Lower leg skin (tissue), 4 donors: Measurements from ENCODE around the gene SSTR1. TPM values are rescaled to one million over a fixed set of nuclear protein-coding genes. Genes with fewer than 3 reads are reported as not detected.
"Not testable (repeated sequence)": the region's sequence is repeated elsewhere in the genome, so short reads cannot be mapped to it uniquely, and the experiment has no call there.

Experiments
- DNase-seq, 2 donors: peaks; one replicate each; pipeline ENCODE4 v3.0.0-alpha.2; 2019; ENCODE audit warnings: low spot score in 2 of 2
- H3K4me3 ChIP-seq: fragments of 200-600 bp; sonication (generic); 2 replicates; pipeline ENCODE4 v1.5.1; 2017; ENCODE audit warnings: mild to moderate bottlenecking, low read depth; ENCODE audit not compliant: poor library complexity, severe bottlenecking
- POLR2A ChIP-seq, 2 donors: fragments of 450-650 bp; IDR thresholded peaks; one replicate each; pipeline ENCODE4 v1.6.1; 2016 to 2017; ENCODE audit warnings: antibody characterized with exemption in 2 of 2, mild to moderate bottlenecking in 1 of 2, moderate library complexity in 1 of 2
- WGBS, 2 donors: methylation state at CpG; one replicate each; pipeline ENCODE4 v1.1.5; 2018; 5-methylcytosine and 5-hydroxymethylcytosine counted together
- intact Hi-C: fragments of 100-400 bp; cut with DNase I; formaldehyde crosslinking; loops from one replicate; pipeline ENCODE4 v1.15.0; 2023; ENCODE audit warnings: low total_unique reads
- total RNA-seq, 4 donors: library from RNA; depleted of rRNA; stranded (reverse); fragments of >200 nt; gene quantifications; one replicate each; pipeline ENCODE4 v1.1.0, GENCODE V29; 2016
- TF ChIP-seq, protein P1 (sequence below), 3 donors: fragments of 450-650 bp; IDR thresholded peaks; one replicate each; pipeline ENCODE4 v1.5.1; 2016; ENCODE audit warnings: antibody characterized with exemption in 3 of 3, mild to moderate bottlenecking in 3 of 3, moderate library complexity in 2 of 3

The SSTR1 gene
- total RNA-seq, 4 donors from 2014 or later, result 0.07 to 1.2 (median 0.49) TPM

GRCh38 chr14:38189930-38190726 is 17.6 kb upstream of the SSTR1 start:
- H3K4me3 ChIP-seq, result no peak overlapping the region
- no peak for DNase-seq
- 87 to 92% methylated on average over 4 of the region's 4 CpGs for whole genome bisulfite sequencing, 2 donors
- TF ChIP-seq, protein P1, sequence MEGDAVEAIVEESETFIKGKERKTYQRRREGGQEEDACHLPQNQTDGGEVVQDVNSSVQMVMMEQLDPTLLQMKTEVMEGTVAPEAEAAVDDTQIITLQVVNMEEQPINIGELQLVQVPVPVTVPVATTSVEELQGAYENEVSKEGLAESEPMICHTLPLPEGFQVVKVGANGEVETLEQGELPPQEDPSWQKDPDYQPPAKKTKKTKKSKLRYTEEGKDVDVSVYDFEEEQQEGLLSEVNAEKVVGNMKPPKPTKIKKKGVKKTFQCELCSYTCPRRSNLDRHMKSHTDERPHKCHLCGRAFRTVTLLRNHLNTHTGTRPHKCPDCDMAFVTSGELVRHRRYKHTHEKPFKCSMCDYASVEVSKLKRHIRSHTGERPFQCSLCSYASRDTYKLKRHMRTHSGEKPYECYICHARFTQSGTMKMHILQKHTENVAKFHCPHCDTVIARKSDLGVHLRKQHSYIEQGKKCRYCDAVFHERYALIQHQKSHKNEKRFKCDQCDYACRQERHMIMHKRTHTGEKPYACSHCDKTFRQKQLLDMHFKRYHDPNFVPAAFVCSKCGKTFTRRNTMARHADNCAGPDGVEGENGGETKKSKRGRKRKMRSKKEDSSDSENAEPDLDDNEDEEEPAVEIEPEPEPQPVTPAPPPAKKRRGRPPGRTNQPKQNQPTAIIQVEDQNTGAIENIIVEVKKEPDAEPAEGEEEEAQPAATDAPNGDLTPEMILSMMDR (IDR thresholded peaks at IDR 0.05), result no peak
- no peak for TF ChIP-seq POLR2A (IDR thresholded peaks at IDR 0.05)
- intact Hi-C loops, result no loop called here

DNA sequence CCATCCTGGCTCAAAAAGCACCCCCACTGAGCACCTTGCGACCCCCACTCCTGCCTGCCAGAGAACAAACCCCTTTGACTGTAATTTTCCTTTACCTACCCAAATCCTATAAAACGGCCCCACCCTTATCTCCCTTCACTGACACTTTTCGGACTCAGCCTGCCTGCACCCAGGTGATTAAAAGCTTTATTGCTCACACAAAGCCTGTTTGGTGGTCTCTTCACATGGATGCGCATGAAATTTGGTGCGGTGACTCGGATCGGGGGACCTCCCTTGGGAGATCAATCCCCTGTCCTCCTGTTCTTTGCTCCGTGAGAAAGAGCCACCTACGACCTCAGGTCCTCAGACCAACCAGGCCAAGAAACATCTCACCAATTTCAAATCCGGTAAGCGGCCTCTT is 16.9 kb upstream of the SSTR1 start:
- 84 to 91% methylated on average over 10 to 11 of the region's 11 CpGs for WGBS, 2 donors
- DNase-seq, intact Hi-C loops, H3K4me3 ChIP-seq: not testable (repeated sequence)

DNA sequence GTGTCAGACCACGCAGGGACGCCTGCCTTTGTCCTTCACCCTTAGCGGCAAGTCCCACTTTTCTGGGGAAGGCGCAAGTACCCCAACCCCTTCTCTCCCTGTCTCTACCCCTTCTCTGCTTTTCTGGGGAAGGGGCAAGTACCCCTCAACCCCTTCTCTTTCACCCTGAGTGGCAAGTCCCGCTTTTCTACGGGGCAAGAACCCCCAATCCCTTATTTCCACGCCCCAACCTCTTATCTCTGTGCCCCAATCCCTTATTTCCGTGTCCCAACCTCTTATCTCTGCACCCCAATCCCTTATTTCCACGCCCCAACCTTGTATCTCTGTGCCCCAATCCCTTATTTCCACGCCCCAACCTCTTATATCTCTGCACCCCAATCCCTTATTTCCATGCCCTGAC is 16.2 kb upstream of the SSTR1 start:
- 87% methylated on average over 10 of the region's 10 CpGs for WGBS, 2 donors
- H3K4me3 ChIP-seq, intact Hi-C loops: not testable (repeated sequence)

GRCh38 chr14:38197001-38197783 is 10.5 kb upstream of the SSTR1 start:
- DNase-seq, result no peak
- TF ChIP-seq, protein P1 (IDR thresholded peaks at IDR 0.05), result no peak
- TF ChIP-seq POLR2A (IDR thresholded peaks at IDR 0.05), result no peak
- no peak overlapping the region for H3K4me3 ChIP-seq

More for the DNA sequence above, 16.2 kb upstream of the SSTR1 start:
- DNase-seq, result not testable (repeated sequence)

DNA sequence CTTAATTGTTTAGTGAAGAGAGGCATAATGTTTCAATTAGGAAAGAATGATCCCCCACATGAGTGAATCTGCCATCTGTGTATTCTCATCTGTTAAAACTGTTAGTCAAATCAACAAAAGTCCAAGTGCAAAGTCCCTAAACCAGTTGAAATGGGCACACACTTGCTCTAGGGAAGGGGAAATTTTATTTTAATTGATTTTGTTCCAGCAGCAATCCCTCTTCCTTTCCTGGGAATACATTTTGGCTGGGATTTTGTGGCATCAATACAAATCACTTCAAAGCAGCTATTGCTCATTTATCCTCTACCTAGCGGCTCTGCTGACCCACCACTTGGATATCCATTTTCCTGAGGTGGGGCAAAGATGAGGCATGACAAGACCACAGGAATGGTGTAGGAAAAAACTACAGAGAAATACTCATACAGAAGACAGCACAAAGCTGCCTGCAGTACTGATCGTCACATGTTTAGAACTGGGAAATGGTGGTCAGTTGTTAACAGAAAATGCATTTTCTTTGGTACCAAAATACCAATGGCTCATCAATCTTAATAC is 9.8 kb upstream of the SSTR1 start:
- no peak overlapping the region for H3K4me3 ChIP-seq
- intact Hi-C loops, result no loop called here
- no peak for DNase-seq
- TF ChIP-seq POLR2A (IDR thresholded peaks at IDR 0.05), result no peak
- TF ChIP-seq, protein P1 (IDR thresholded peaks at IDR 0.05), result no peak
- WGBS, 2 donors, result 66 to 81% methylated on average over 2 of the region's 2 CpGs

More at GRCh38 chr14:38197001-38197783, 10.5 kb upstream of the SSTR1 start:
- intact Hi-C loops, result no loop called here

DNA sequence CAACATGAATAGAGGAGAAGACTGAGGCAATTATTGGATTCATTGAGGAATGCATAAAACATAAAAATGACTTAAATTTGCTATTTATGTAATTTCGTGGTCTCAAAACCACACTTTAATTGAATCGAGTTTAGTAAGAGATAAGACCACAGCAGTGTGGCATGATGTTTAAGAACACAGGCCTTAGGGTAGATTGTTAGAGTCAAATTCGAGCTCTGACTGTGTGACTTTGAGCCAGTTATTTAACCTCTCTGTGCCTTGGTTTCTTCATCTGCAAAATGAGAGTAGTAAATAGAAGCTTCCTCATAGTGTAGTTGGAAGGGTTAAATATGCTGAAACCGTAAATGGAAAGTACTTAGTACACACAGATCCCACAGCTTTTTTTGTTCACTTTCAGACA is 9.3 kb upstream of the SSTR1 start:
- WGBS, 2 donors, result 62 to 66% methylated on average over 4 of the region's 4 CpGs
- DNase-seq, result no peak
- no peak overlapping the region for H3K4me3 ChIP-seq
- intact Hi-C loops, result no loop called here
- no peak for TF ChIP-seq POLR2A (IDR thresholded peaks at IDR 0.05)
- TF ChIP-seq, protein P1 (IDR thresholded peaks at IDR 0.05), result no peak
